OCI-M1 (cell line): ENCODE data around the gene RPN1.
"Not testable (repeated sequence)": the region's sequence is repeated elsewhere in the genome, so short reads cannot be mapped to it uniquely, and the experiment has no call there.

Experiments used
- DNase-seq: peaks from one replicate; lab custom pipeline; 2025; lab: John Stamatoyannopoulos, UW

Gene RPN1

DNA sequence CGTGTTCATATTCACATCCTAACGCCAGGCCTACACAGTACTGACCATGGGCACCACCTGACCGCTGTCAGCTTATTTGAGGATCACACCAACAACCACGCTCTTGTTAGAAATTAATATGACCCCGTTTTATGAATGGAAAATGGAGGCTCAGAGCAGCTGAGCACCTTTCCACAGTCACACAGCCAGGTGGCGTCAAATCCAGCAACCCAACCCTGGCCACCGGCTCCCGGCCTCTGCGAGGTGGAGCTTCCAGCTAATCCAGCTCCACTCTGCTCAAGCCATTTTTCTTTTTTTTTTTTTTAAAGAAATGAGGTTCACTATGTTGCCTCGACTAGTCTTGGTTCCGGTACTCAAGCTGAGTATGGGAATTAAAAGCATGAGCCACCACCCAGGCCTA, 41.3 kb downstream of the RPN1 start:
- DNase-seq = no peak

DNA sequence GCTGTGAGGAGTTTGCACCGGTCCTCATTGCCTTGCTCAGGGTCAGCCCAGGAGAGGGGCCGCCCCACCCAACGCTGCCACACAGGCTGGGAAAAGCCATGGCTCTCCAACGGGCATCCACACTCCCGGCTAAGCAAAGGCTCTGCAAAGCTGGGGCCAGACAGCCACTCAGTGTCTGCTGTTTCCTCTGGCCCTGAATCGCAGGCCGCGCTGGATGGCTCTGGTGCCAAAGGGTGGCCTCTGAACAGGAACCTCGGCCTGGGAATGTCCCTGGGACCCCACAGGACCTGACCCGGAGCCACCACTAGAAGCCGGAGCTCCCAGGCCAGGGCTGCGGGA, 42.9 kb downstream of the RPN1 start:
- no peak for DNase-seq

DNA sequence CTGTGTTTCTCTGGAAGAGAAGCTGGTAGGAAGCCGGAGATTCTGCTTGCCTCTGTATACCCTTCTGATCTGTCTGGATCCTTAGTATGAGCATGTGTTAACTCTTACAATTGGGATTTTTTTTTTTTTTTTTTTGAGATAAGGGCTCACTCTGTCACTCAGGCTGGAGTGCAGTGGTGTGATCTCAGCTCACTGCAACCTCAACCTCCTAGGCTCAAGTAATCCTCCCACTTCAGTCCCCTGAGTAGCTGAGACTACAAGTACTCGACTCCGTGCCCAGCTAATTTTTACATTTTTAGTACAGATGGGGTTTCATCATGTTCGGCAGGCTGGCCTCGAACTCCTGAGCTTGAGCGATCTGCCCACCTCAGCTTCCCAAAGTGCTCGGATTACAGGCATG, 44.5 kb downstream of the RPN1 start:
- peak; percentile 16 for DNase-seq

DNA sequence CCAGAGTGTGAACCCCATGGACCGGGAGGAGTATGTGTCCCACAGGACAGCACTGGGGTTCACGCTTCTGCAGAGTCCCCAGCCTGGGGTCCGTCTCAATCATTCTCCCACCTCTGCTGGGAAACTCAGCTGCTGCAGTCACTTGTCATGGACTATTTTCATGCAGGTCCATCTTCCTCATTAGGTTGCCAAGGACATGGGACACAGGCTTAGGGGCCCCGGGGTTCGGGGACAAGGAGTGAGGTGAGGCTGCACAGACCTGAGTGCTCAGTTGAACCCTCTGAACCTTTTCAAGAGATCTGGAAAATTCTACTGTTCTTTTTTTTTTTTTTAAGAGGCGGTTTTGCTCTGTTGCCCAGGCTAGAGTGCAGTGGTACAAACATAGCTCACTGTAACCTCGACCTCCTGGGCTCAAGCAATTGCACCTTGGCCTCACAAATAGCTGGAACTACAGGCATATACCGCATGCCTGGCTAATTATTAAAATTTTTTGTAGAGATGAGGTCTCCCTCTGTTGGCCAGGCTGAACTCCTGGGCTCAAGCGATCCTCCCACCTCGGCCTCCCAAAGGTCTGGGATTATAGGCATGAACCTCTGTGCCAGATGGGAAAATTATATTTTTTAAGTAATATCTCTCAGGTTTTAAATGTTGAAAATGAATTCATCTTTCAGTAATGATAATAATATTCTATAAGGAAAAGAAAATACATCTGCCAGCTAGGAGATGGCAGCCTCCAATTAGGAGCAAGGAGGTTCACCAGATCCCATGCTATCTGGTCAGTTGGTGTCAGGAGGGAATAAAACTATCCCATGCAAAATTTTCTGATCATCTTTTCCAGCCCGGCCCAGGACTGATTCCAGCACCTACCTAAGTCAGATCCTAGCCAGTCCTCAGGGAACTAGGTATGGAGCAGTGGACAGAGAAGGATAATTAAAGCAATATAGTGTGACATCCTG, 45.2 kb downstream of the RPN1 start:
- no peak for DNase-seq

DNA sequence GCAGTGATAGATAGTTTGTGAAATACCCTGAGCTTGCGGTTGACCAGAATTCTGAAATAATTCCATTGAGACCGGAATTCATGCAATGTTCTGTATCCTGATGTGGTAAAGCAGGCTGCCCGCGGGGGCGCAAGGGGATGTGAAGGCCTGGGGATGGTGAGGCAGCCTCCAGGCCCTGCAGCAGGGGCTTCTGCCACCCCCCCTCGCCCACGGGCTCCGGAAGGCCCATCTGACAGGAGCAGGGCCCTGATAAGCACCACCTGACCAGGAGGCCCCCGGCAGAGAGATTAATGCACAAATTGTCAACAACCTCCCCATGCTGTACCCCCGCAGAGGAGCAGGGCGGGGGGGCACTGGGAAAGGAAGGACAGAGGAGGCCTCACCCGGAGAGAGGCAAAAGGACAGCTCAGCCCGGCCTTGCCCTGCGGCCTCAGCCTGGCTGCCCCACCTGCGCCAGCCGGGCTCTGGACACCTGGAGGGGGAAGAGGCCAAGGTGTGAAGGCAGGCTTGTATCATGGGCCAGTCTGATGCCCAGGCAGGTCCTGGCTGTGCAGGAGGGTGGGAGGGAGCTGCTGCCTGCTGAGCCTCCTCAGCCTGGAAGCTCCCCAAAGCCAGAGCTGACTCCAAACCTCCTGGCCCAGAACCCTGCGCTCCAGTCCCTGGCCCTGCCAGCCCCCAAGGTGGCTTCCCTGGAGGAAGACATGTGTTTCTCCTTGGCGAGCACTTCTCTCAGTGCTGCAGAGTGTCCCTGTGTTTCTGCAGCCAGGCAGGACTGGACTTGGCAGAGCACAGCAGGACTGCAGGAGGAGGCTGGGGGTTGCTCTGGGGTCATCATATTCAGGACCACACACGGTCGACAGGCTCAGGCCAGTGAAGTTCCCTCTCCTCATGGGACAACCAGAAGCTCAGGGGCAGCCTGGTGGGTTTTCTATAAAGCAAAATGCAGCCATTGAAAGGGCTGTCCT, 46.5 kb downstream of the RPN1 start:
- no peak for DNase-seq

DNA sequence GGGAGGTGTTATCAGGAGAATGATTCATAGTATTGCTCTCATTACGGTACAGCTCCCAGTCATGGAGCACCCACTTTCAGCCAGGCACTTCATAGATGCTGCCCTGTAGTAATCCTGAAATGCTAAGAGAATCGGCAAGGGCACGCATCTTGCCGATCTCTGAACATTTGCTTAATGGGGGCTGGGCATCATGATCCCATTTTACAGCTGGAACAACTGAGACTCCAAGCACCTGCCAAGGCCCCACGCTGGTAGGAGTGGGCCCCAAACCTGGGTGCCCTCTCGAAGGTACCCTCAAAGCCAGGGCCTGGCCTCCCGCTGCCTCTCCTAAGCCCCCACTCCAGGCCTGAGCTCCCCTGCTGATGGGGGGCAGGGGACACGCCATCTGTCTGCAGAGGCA, 47.3 kb downstream of the RPN1 start:
- no peak for DNase-seq

DNA sequence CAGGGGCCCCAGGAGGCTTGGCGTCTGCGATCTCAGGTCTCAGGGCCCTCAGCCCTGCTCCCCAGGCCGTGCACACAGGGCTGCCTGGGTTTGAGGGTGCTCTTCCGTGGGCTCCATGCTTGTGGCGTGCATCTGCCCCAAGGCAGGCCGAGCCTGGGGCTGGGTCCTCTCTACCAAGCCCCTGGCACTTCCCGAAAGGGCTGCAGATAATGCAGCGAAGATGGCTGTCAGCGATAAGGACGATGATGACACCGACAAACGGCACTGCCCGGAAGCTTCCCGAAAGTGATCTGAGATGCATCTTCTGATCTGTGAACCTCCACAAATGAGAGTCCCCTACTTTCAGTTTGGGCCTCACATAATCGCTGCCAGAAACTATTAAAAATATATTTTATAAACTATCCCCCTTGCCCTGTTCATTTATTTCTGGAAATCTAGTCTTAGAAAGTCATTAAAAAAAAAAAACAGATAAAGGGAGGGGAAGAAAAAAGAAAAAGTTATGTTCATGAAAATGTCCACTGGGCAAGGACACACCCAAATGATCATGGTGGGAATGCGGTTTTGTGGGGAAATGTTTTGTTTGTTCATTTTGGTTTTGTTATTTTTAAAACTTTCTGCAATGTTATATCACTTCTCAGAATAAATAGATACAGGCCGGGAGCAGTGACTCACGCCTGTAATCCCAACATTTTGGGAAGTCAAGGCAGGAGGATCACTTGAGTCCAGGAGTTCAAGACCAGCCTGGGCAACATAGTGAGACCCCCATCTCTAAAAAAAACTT, 51.5 kb downstream of the RPN1 start:
- peak; percentile 7 for DNase-seq

DNA sequence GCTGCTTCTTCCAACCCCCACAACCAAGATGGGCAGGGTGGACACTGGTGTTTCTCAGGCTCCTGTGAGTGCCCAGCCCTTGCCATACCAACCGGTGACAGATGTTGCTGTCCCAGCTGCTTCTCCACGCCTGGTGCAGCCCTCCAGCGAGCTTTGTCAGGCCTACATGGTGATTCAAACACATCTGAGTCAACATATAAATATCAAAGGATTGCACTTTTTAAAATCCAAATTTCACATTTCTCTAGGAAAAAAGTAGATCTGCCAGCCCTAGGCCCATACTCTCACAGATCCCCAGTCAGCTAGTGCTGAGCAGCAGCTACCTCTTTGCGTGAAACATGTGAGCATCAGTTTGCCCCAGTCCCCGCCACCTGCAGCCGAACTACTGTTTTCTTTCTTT, 52.7 kb downstream of the RPN1 start:
- DNase-seq = no peak

DNA sequence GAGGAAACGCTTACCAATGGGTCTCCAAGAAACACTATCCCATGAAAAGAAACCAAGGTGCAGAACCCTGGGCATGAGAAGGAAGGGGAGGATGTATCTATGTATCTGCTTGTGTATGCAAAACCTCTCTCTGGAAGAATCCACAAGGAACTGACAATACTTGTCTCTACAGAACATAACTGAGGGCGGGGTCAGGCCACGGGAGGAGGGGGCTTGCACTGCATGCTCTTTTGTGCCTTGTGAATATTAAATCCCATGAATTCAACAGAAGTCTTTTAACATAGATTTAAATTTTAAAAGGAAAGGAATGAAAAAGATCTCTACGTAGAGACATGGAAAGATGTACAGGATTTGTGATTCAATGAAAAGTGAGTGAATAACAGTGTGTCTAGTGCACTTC, 57.8 kb downstream of the RPN1 start:
- DNase-seq = no peak

- DNase-seq = no peak
Measured at GRCh38 chr3:128591738-128592426, 58.7 kb downstream of the RPN1 start.

GRCh38 chr3:128590948-128591347, 59.7 kb downstream of the RPN1 start:
- no peak for DNase-seq

DNA sequence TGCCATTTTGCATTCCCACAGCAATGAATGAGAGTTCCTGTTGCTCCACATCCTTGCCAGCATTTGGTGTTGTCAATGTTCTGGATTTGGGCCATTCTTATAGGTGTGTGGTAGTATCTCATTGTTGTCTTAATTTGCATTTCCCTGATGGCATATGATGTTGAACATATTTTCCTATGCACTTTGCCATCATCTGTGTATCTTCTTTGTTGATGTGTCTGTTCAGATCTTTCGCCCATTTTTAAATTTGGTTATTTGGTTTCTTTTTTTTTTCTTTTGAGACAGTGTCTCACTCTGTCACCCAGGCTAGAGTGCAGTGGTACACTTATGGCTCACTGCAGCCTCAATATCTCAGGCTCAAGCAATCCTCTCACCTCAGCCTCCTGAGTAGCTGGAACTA, 60.6 kb downstream of the RPN1 start:
- DNase-seq = not testable (repeated sequence)

GRCh38 chr3:128588147-128588546, 62.5 kb downstream of the RPN1 start:
- no peak for DNase-seq

GRCh38 chr3:128587391-128587790, 63.2 kb downstream of the RPN1 start:
- no peak for DNase-seq

- DNase-seq = not testable (repeated sequence)
Measured at GRCh38 chr3:128586932-128587331, 63.7 kb downstream of the RPN1 start.

DNA sequence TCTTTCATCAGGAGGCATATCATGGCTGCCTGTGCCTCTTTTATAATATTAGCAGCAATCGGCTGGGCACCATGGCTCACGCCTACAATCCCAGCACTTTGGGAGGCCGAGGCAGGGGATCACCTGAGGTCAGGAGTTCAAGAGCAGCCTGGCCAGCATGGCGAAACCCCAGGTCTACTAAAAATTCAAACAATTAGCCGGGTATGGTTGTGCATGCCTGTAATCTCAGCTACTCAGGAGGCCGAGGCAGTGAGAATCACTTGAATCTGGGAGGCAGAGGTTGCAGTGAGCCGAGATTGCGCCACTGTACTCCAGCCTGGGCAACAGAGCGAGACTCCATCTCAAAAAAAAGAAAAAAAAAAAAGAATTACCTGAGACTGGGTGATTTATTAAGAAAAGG, 64.2 kb downstream of the RPN1 start:
- not testable (repeated sequence) for DNase-seq

DNA sequence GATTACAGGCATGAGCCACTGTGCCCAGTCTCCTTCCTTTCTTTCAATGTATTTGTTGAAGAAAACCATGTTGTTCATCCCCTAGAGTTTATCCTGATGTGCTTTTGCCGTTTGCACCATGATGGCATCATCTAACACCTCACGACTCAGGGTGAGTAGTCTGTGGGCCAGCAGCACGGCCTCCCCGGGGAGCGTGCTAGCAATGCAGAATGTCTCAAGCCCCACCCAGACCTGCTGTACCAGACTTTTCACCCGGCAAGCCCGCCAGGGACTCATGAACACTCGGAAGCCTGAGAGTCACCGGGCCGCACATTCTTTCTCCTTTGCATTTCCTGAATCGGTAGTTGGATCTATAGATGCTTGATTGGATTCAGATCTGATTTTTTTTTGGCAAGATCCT, 64.6 kb downstream of the RPN1 start:
- peak; percentile 46 for DNase-seq

- DNase-seq = peak; percentile 94
Measured at GRCh38 chr3:128585189-128585588, 65.4 kb downstream of the RPN1 start.

GRCh38 chr3:128584412-128585020, 66.1 kb downstream of the RPN1 start:
- peak; percentile 83 for DNase-seq

GRCh38 chr3:128581566-128581965, 69.1 kb downstream of the RPN1 start:
- no peak for DNase-seq

- DNase-seq = peak; percentile 11
Measured at GRCh38 chr3:128579927-128580326, 70.7 kb downstream of the RPN1 start.
